MCF 10A (cell line): Measurements from ENCODE around the gene MIEF2. TPM values are rescaled to one million over a fixed set of nuclear protein-coding genes. Genes with fewer than 3 reads are reported as not detected.
A peak's percentile ranks its signal among the peaks of the same experiment; 100 is the strongest.

ENCODE experiments used
- BruUV-seq: library from RNA; stranded (reverse); fragments of 400-500 nt; replicated peaks from 2 replicates; lab custom pipeline; 2021; lab: Mats Ljungman, UMichigan
- CTCF ChIA-PET: fragments of 300-600 bp; sonication (Branson Sonifier 250); formaldehyde crosslinking; extraction: SDS; loops from one replicate; lab custom pipeline; 2021; ENCODE audit warnings: antibody characterized with exemption, inconsistent platforms; lab: Yijun Ruan, JAX
- POLR2A ChIA-PET: fragments of 300-600, 350-650 bp; sonication (Branson Sonifier 250); formaldehyde crosslinking; extraction: SDS; loops from one replicate; lab custom pipeline; 2020; ENCODE audit warnings: antibody characterized with exemption, inconsistent platforms; lab: Yijun Ruan, JAX
- DNase-seq: peaks from one replicate; pipeline ENCODE4 v3.0.0-alpha.2; 2018; ENCODE audit not compliant: unreplicated experiment
- H3K27ac Mint-ChIP-seq: one replicate; pipeline ENCODE4 v1.8.0; 2022; ENCODE audit warnings: mild to moderate bottlenecking, low read depth, mixed read lengths; ENCODE audit not compliant: unreplicated experiment
- H3K27me3 Mint-ChIP-seq: one replicate; pipeline ENCODE4 v1.8.0; 2022; ENCODE audit warnings: mixed read lengths; ENCODE audit not compliant: insufficient read depth, unreplicated experiment
- H3K36me3 Mint-ChIP-seq: one replicate; pipeline ENCODE4 v1.8.0; 2022; ENCODE audit warnings: mild to moderate bottlenecking, moderate library complexity, mixed read lengths; ENCODE audit not compliant: insufficient read depth, unreplicated experiment
- H3K4me1 Mint-ChIP-seq: one replicate; pipeline ENCODE4 v1.8.0; 2022; ENCODE audit warnings: mixed read lengths; ENCODE audit not compliant: insufficient read depth, unreplicated experiment
- H3K4me3 Mint-ChIP-seq: one replicate; pipeline ENCODE4 v1.8.0; 2022; ENCODE audit warnings: mild to moderate bottlenecking, moderate library complexity, mixed read lengths; ENCODE audit not compliant: unreplicated experiment
- H3K9me3 Mint-ChIP-seq: one replicate; pipeline ENCODE4 v1.8.0; 2022; ENCODE audit warnings: mixed read lengths; ENCODE audit not compliant: unreplicated experiment
- intact Hi-C: fragments of 100-400 bp; cut with micrococcal nuclease; formaldehyde crosslinking; loops from 2 replicates; pipeline ENCODE4 v1.14.1; 2022
- total RNA-seq: library from RNA; stranded (reverse); gene quantifications from 2 replicates; pipeline ENCODE4 v1.2.3, GENCODE V29; 2022
- TF ChIP-seq, protein P1 (sequence below): fragments of 200-600 bp; IDR thresholded peaks from one replicate; pipeline ENCODE4 v1.8.0; 2022; ENCODE audit warnings: antibody characterized with exemption, mild to moderate bottlenecking; ENCODE audit not compliant: unreplicated experiment

Gene MIEF2
- total RNA-seq, 1 experiment from 2014 or later = 12.1 TPM

DNA sequence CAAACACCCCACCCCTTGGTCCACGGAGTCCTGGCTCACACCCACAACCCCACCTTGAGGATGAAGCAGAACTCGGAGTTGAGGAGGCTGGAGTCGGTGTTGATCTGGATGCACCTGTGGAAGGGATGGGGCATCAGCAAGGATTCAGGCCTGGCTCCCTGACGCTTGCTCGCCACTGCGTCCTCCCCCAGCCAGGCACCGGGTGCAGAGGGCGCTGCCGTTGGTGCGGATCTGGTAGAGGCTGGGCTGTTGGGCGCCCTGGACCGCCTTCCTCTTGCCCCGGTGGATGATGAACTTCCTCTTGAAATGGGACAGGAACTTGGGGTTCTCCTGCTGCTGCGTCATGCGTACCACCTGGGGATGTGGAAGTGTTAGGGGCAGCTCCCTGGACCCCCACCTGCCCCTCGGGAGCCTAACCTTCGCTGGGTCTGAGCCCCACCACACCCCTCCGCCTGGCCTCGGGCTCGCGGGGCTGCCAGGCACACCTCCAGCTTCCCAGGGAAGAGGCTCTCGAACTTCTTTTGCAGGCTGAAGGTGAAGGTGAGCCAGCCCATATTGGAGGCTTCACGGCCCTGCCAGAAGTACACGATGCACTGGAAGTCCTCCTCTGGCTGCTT, 14.2 kb upstream of the MIEF2 start:
- Mint-ChIP-seq H3K4me1 (peaks cover 5% of the 10 kb centered on the region), H3K36me3 (peaks cover 78% of the 10 kb centered on the region), H3K27me3 (no peaks in the 10 kb centered on the region), H3K27ac (no peak overlapping the region), H3K9me3 (no peaks in the 10 kb centered on the region), H3K4me3 (no peak overlapping the region)
- CTCF ChIA-PET = no interaction called here
- intact Hi-C loops = no loop called here
- POLR2A ChIA-PET = no interaction called here
- no peak for DNase-seq
- TF ChIP-seq, protein P1, sequence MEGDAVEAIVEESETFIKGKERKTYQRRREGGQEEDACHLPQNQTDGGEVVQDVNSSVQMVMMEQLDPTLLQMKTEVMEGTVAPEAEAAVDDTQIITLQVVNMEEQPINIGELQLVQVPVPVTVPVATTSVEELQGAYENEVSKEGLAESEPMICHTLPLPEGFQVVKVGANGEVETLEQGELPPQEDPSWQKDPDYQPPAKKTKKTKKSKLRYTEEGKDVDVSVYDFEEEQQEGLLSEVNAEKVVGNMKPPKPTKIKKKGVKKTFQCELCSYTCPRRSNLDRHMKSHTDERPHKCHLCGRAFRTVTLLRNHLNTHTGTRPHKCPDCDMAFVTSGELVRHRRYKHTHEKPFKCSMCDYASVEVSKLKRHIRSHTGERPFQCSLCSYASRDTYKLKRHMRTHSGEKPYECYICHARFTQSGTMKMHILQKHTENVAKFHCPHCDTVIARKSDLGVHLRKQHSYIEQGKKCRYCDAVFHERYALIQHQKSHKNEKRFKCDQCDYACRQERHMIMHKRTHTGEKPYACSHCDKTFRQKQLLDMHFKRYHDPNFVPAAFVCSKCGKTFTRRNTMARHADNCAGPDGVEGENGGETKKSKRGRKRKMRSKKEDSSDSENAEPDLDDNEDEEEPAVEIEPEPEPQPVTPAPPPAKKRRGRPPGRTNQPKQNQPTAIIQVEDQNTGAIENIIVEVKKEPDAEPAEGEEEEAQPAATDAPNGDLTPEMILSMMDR = no peak
- BruUV-seq = no TSS peak

DNA sequence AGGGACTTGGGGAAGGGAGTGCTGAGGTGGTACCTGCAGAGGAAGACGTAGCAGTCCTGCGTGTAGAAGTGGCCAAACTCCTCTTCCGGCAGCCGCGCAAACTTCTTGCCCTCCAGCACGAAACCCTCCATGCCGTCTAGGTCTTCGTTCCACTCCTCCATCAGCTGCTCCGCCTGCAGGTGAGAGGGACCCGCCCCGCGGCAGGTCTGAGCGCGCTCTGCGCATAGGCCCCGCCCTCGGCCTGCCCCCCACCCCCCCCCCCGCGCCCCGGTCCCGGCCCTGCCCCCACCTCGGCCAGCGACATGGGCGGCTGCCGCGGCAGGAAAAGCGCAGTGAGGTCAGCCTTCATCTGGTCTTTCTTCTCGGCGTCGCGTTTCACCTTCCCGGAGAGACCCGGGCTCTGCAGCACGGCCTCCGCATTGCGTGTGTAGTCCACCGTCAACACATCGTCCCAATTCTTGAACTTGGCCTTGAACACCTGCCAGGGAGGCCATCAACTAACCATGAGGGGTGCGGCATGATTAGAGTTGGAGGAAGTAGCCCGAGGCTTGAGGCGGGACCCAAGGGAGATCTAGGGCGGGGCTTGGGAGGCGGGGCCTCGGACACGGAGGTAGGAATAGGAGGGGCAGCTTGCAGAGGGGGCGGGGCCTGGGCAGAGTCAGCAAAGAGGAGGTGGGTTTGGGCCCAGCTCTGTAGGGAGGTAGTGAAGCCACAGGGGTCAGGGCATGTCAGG, 13.4 kb upstream of the MIEF2 start:
- DNase-seq = no peak
- H3K27ac Mint-ChIP-seq = no peak overlapping the region
- no peak overlapping the region for H3K4me3 Mint-ChIP-seq
- TF ChIP-seq, protein P1 = no peak
- H3K9me3 Mint-ChIP-seq = no peaks in the 10 kb centered on the region
- CTCF ChIA-PET = interaction anchor here (0.6 to 2.0 kb wide), 8 partner anchors 10 to 626 kb away, joined by 3 to 8 read pairs (median 4); no protein-coding TSS in a partner anchor
- H3K36me3 Mint-ChIP-seq = peaks cover 86% of the 10 kb centered on the region
- intact Hi-C loops = no loop called here
- H3K4me1 Mint-ChIP-seq = peaks cover 5% of the 10 kb centered on the region
- no peaks in the 10 kb centered on the region for H3K27me3 Mint-ChIP-seq
- BruUV-seq = no TSS peak
- POLR2A ChIA-PET = no interaction called here

DNA sequence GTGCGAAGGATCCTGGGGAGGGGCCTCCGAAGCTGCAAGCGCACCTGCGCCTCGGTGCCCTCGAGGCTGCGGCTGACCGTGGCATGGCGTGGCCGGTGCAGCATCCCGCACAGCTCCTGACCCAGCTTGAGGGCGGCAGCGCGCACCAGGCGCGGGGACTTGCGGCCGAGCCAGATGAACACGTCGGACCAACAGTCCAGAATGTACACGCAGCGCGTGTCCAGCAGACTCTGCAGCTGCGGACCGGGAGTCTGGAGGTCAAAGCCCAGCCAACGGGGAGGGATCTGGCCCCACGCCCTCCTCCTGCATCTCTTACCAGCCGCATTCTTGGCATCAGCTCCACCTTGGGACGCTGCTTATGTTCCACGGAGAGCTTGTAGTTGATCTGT, 12.9 kb upstream of the MIEF2 start:
- POLR2A ChIA-PET = interaction anchor here (0.6 kb wide), 1 partner anchor 10 kb away, joined by 3 read pairs; no protein-coding TSS in a partner anchor
- intact Hi-C loops = loop anchor here (2.0 kb wide), 2 partner anchors 31 to 67 kb away; partner anchors contain the start of genes SMCR8 and TOP3A
- Mint-ChIP-seq H3K9me3 (no peaks in the 10 kb centered on the region), H3K36me3 (peaks cover 89% of the 10 kb centered on the region), H3K4me3 (no peak overlapping the region), H3K27me3 (no peaks in the 10 kb centered on the region), H3K27ac (no peak overlapping the region), H3K4me1 (peaks cover 5% of the 10 kb centered on the region)
- no TSS peak for BruUV-seq
- CTCF ChIA-PET = interaction anchor here (0.6 to 2.0 kb wide), 8 partner anchors 9 to 626 kb away, joined by 3 to 8 read pairs (median 4); no protein-coding TSS in a partner anchor
- TF ChIP-seq, protein P1 = no peak
- DNase-seq = no peak

DNA sequence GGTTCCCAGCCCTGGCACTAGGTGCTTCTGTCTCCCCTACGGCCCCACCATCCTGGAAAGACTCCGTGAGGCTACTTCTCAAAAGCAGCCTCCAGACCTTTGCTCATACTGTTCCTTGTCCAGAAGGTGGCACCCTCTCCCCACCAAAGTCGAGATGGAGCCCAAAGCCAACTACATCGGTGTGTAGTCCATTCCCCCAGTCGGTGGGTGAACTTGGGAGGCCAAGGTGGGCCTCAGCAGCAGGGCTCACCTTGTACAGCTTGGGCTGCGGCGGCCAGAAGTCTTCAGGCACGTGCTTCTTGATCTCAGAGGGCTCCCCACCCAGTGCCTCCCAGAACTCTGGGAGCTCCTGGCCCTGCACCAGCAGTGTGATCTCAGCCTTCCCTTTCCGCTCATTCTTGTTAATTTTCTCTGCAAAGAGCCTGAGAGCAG, 12.1 kb upstream of the MIEF2 start:
- POLR2A ChIA-PET = interaction anchor here (0.6 kb wide), 1 partner anchor 9 kb away, joined by 3 read pairs; no protein-coding TSS in a partner anchor
- TF ChIP-seq, protein P1 = peak; percentile 61
- H3K27me3 Mint-ChIP-seq = no peaks in the 10 kb centered on the region
- peak; percentile 83 for DNase-seq
- H3K27ac Mint-ChIP-seq = no peak overlapping the region
- H3K4me3 Mint-ChIP-seq = no peak overlapping the region
- CTCF ChIA-PET = interaction anchor here (0.5 to 2.0 kb wide), 10 partner anchors 8 to 73 kb away, joined by 3 to 8 read pairs (median 4); no protein-coding TSS in a partner anchor
- intact Hi-C loops = loop anchor here (2.0 kb wide), 2 partner anchors 32 to 66 kb away; partner anchors contain the start of genes SMCR8 and TOP3A
- peaks cover 5% of the 10 kb centered on the region for H3K4me1 Mint-ChIP-seq
- no TSS peak for BruUV-seq
- no peaks in the 10 kb centered on the region for H3K9me3 Mint-ChIP-seq
- peaks cover 89% of the 10 kb centered on the region for H3K36me3 Mint-ChIP-seq
